HFF-Myc (cell line): Measurements from ENCODE around the gene DNMT1.

Experiments used
- DNase-seq: peaks from one replicate; pipeline ENCODE4 v3.0.0-alpha.2; 2011; ENCODE audit warnings: low read depth; ENCODE audit errors: extremely low read depth
- H3K4me3 ChIP-seq: replicated peaks from 2 replicates; pipeline ENCODE4 v1.5.1; 2011; ENCODE audit warnings: low read depth, mild to moderate bottlenecking, control low read depth, low read length
- CTCF ChIP-seq: IDR thresholded peaks from 2 replicates; pipeline ENCODE4 v1.5.1; 2012; ENCODE audit warnings: mild to moderate bottlenecking, low read depth, low read length, control low read depth; ENCODE audit errors: missing control alignments

The DNMT1 gene

GRCh38 chr19:10100163-10100785, 94.5 kb downstream of the DNMT1 start:
- TF ChIP-seq CTCF = no peak

GRCh38 chr19:10096615-10096963, 98.2 kb downstream of the DNMT1 start:
- no peak for TF ChIP-seq CTCF
- peak overlapping the region; percentile 39 for H3K4me3 ChIP-seq
- DNase-seq = no peak

More at GRCh38 chr19:10100163-10100785, 94.5 kb downstream of the DNMT1 start:
- H3K4me3 ChIP-seq = no peak overlapping the region
- DNase-seq = no peak

- H3K4me3 ChIP-seq = peak overlapping the region; percentile 39
- DNase-seq = peak; percentile 47
- TF ChIP-seq CTCF = no peak
Observed at GRCh38 chr19:10095948-10096614, 98.7 kb downstream of the DNMT1 start.

- 0 out of 2 replicates have a peak overlapping the region, but pooled peaks have one; percentile 6 for H3K4me3 ChIP-seq
Observed at GRCh38 chr19:10095622-10095947, 99.2 kb downstream of the DNMT1 start.

GRCh38 chr19:10093295-10094186, 101.2 kb downstream of the DNMT1 start:
- TF ChIP-seq CTCF = no peak
- no peak overlapping the region for H3K4me3 ChIP-seq
- no peak for DNase-seq

More at GRCh38 chr19:10095622-10095947, 99.2 kb downstream of the DNMT1 start:
- no peak for TF ChIP-seq CTCF
- DNase-seq = no peak

- no peak for TF ChIP-seq CTCF
Observed at GRCh38 chr19:10092648-10093294, 102.0 kb downstream of the DNMT1 start.

More at GRCh38 chr19:10092648-10093294, 102.0 kb downstream of the DNMT1 start:
- DNase-seq = no peak
- H3K4me3 ChIP-seq = no peak overlapping the region
